ENCODE results near the gene ATP8B3.
"Not testable (repeated sequence)": the region's sequence is repeated elsewhere in the genome, so short reads cannot be mapped to it uniquely, and the experiment has no call there.

DNA sequence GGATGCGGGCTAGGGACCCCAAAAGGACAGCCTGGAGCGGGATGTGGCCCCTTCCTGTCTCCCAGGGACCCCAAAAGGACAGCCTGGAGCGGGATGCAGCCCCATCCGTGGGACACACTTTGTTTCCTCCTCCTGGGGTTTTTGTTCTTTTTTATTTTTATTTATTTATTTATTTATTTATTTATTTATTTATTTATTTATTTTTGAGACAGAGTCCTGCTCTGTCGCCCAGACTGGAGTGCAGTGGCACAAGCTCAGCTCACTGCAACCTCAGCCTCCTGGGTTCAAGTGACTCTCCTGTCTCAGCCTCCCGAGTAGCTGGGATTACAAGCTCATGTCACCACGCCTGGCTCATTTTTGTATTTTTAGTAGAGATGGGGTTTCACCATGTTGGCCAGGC lies 14.8 kb downstream of the ATP8B3 start:
- TF ChIP-seq POLR2A, POLR2AphosphoS5 (IDR thresholded peaks at IDR 0.05): not testable (repeated sequence)
- TF ChIP-seq, protein P1, sequence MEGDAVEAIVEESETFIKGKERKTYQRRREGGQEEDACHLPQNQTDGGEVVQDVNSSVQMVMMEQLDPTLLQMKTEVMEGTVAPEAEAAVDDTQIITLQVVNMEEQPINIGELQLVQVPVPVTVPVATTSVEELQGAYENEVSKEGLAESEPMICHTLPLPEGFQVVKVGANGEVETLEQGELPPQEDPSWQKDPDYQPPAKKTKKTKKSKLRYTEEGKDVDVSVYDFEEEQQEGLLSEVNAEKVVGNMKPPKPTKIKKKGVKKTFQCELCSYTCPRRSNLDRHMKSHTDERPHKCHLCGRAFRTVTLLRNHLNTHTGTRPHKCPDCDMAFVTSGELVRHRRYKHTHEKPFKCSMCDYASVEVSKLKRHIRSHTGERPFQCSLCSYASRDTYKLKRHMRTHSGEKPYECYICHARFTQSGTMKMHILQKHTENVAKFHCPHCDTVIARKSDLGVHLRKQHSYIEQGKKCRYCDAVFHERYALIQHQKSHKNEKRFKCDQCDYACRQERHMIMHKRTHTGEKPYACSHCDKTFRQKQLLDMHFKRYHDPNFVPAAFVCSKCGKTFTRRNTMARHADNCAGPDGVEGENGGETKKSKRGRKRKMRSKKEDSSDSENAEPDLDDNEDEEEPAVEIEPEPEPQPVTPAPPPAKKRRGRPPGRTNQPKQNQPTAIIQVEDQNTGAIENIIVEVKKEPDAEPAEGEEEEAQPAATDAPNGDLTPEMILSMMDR (IDR thresholded peaks at IDR 0.05): not testable (repeated sequence)

Data from sigmoid colon (tissue), 4 donors.